ENCODE measurements around the gene PCDHA2.
"Not testable (repeated sequence)": the region's sequence is repeated elsewhere in the genome, so short reads cannot be mapped to it uniquely, and the experiment has no call there.

Gene PCDHA2

DNA sequence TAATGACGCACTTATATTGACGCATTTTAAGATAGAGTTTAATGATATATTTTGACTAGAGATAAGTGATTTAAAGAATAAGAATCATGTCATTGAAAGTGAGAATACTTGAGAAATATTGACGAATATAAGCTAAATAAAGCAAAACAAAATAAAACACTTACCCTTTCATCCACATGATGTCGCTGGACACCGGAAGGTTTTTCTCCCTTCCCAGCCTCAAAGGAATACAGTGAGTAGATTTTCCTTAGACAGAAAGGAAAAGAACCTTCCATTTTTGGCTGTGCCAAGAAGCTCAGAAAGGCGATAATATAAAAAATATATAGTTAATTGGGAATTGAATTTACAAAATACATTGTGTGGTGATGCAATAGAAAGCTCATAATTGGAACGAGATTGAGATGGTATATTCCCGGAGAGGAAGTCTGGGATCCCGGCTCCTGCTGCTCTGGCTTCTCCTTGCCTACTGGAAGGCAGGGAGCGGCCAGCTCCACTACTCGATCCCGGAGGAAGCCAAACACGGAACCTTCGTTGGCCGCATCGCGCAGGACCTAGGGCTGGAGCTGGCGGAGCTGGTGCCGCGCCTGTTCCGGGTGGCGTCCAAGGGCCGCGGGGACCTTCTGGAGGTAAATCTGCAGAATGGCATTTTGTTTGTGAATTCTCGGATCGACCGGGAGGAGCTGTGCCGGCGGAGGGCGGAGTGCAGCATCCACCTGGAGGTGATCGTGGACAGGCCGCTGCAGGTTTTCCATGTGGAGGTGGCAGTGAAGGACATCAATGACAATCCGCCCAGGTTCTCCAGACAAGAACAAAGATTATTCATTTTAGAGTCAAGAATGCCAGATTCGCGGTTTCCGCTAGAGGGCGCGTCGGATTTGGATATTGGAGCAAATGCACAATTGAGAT lies 27.0 kb downstream of the PCDHA2 start, which contains the start of gene PCDHA5:
Gene PCDHA5 (plus strand): TSS at position 239 of the 906 bp plus-strand sequence.
- no peak for DNase-seq (ENCODE audit: low read depth in 2 of 2)

DNA sequence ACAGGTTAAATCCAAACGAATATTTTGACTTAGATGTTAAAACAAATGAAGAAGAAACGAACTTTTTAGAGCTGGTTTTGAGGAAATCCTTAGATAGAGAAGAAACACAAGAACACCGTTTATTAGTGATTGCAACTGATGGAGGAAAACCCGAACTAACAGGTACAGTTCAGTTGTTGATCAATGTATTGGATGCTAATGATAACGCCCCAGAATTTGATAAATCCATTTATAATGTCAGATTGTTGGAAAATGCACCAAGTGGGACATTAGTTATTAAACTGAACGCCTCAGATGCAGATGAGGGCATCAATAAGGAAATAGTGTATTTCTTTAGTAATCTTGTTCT lies 27.6 kb downstream of the PCDHA2 start:
- no peak for DNase-seq (ENCODE audit: low read depth in 2 of 2)

DNA sequence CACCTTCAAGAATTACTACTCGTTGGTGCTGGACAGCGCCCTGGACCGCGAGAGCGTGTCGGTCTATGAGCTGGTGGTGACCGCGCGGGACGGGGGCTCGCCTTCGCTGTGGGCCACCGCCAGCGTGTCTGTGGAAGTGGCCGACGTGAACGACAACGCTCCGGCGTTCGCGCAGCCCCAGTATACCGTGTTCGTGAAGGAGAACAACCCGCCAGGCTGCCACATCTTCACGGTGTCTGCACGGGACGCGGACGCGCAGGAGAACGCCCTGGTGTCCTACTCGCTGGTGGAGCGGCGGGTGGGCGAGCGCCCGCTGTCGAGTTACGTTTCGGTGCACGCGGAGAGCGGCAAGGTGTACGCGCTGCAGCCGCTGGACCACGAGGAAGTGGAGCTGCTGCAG lies 28.3 kb downstream of the PCDHA2 start:
- not testable (repeated sequence) for DNase-seq (ENCODE audit: low read depth in 2 of 2)

GRCh38 chr5:140823475-140823874 lies 28.8 kb downstream of the PCDHA2 start:
- DNase-seq (ENCODE audit: low read depth in 2 of 2) = no peak

GRCh38 chr5:140827704-140828361 lies 33.2 kb downstream of the PCDHA2 start, which contains the start of gene PCDHA6:
Gene PCDHA6 (plus strand): TSS chr5:140827960. CDS start chr5:140828092, 132 bp downstream.
- no peak for DNase-seq (ENCODE audit: low read depth in 2 of 2)

DNA sequence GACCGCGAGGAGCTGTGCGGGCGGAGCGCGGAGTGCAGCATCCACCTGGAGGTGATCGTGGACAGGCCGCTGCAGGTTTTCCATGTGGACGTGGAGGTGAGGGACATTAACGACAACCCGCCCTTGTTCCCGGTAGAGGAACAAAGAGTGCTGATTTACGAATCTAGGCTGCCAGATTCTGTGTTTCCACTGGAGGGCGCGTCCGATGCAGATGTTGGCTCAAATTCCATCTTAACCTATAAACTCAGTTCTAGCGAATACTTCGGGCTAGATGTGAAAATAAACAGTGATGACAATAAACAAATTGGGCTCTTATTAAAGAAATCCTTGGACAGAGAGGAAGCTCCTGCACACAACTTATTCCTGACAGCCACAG lies 33.7 kb downstream of the PCDHA2 start:
- no peak for DNase-seq (ENCODE audit: low read depth in 2 of 2)

DNA sequence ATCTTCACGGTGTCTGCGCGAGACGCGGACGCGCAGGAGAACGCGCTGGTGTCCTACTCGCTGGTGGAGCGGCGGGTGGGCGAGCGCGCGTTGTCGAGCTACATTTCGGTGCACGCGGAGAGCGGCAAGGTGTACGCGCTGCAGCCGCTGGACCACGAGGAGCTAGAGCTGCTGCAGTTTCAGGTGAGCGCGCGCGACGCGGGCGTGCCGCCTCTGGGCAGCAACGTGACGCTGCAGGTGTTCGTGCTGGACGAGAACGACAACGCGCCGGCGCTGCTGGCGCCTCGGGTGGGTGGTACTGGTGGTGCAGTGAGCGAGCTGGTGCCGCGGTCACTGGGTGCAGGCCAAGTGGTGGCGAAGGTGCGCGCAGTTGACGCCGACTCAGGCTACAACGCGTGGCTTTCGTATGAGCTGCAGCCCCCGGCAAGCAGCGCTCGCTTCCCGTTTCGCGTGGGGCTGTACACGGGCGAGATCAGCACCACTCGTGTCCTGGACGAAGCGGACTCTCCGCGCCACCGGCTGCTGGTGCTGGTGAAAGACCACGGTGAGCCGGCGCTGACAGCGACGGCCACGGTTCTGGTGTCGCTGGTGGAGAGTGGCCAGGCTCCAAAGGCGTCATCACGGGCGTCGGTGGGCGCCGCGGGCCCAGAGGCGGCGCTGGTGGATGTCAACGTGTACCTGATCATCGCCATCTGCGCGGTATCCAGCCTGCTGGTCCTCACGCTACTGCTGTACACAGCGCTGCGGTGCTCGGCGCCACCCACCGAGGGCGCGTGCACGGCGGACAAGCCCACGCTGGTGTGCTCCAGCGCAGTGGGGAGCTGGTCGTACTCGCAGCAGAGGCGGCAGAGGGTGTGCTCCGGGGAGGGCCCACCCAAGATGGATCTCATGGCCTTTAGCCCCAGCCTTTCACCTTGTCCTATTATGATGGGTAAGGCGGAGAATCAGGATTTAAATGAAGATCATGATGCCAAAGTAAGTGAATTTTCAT lies 35.2 kb downstream of the PCDHA2 start:
- not testable (repeated sequence) for DNase-seq (ENCODE audit: low read depth in 2 of 2)

DNA sequence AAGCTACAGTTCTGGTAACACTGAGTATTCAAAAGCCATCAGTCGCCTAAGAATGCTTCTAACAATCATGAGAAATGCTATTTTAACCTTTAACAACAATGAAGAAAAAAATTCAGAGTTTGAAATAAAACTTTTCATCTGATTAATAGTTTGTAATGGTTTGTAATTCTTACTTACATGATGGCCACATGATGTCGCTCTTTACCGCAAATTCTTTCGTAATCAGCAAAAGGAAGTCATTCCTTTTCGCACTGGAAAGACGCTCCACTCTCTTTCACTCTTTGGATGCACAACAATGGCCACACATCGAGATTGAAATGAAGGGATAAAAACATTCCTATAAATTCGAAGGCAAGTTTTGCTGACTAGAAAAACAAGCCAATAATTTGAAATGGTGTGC lies 39.3 kb downstream of the PCDHA2 start, which contains the start of gene PCDHA7:
Gene PCDHA7 (plus strand): TSS at position 277 of the 400 bp plus-strand sequence. CDS start 115 bp downstream, at position 392.
- no peak for DNase-seq (ENCODE audit: low read depth in 2 of 2)

DNA sequence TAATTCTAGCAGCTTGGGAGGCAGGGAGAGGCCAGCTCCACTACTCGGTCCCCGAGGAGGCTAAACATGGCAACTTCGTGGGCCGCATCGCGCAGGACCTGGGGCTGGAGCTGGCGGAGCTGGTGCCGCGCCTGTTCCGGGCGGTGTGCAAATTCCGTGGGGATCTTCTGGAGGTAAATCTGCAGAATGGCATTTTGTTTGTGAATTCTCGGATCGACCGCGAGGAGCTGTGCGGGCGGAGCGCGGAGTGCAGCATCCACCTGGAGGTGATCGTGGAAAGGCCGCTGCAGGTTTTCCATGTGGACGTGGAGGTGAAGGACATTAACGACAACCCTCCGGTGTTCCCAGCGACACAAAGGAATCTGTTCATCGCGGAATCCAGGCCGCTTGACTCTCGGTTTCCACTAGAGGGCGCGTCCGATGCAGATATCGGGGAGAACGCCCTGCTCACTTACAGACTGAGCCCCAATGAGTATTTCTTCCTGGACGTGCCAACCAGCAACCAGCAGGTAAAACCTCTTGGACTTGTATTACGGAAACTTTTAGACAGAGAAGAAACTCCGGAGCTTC lies 39.9 kb downstream of the PCDHA2 start:
- DNase-seq (ENCODE audit: low read depth in 2 of 2) = not testable (repeated sequence)

DNA sequence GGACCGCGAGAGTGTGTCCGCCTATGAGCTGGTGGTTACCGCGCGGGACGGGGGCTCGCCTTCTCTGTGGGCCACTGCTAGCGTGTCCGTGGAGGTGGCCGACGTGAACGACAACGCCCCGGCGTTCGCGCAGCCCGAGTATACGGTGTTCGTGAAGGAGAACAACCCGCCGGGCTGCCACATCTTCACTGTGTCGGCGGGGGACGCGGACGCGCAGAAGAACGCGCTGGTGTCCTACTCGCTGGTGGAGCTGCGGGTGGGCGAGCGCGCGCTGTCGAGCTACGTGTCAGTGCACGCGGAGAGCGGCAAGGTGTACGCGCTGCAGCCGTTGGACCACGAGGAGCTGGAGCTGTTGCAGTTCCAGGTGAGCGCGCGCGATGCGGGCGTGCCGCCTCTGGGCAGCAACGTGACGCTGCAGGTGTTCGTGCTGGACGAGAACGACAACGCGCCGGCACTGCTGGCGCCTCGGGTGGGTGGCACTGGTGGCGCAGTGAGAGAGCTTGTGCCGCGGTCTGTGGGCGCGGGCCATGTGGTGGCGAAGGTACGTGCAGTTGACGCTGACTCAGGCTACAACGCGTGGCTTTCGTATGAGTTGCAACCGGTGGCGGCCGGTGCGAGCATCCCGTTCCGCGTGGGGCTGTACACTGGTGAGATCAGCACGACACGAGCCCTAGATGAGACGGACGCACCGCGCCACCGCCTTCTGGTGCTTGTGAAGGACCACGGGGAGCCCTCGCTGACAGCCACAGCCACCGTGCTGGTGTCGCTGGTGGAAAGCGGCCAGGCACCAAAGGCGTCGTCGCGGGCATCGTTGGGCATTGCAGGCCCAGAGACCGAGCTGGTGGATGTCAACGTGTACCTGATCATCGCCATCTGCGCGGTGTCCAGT lies 41.2 kb downstream of the PCDHA2 start:
- DNase-seq (ENCODE audit: low read depth in 2 of 2) = no peak

DNA sequence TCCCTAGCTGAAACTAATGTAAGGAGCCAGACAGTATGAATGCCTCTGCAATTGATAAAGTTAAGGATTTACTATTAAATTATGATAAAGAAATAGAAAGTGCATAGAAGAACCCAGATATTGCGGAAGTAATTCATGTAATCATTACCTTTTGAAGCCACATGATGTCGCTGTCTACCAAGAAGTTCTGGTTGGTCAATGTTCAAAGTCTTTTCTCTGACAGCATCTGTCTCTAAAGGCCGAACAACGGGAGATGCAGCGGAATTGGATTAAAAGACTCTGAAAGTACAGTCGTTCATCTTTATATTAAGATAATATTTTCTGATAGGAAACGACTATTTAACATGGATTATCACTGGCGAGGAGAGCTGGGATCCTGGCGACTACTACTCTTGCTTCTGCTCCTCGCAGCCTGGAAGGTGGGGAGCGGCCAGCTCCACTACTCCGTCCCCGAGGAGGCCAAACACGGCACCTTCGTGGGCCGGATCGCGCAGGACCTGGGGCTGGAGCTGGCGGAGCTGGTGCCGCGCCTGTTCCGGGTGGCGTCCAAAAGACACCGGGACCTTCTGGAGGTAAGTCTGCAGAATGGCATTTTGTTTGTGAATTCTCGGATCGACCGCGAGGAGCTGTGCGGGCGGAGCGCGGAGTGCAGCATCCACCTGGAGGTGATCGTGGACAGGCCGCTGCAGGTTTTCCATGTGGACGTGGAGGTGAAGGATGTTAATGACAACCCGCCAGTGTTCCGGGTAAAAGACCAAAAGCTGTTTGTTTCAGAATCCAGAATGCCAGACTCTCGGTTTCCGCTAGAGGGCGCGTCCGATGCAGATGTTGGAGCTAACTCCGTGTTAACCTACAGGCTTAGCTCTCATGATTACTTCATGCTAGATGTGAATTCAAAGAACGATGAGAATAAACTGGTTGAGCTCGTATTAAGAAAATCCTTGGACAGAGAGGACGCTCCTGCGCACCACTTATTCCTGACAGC lies 46.6 kb downstream of the PCDHA2 start, which contains the start of gene PCDHA8:
Gene PCDHA8 (plus strand): TSS at position 210 of the 985 bp plus-strand sequence. CDS start 135 bp downstream, at position 345.
- DNase-seq (ENCODE audit: low read depth in 2 of 2) = no peak

DNA sequence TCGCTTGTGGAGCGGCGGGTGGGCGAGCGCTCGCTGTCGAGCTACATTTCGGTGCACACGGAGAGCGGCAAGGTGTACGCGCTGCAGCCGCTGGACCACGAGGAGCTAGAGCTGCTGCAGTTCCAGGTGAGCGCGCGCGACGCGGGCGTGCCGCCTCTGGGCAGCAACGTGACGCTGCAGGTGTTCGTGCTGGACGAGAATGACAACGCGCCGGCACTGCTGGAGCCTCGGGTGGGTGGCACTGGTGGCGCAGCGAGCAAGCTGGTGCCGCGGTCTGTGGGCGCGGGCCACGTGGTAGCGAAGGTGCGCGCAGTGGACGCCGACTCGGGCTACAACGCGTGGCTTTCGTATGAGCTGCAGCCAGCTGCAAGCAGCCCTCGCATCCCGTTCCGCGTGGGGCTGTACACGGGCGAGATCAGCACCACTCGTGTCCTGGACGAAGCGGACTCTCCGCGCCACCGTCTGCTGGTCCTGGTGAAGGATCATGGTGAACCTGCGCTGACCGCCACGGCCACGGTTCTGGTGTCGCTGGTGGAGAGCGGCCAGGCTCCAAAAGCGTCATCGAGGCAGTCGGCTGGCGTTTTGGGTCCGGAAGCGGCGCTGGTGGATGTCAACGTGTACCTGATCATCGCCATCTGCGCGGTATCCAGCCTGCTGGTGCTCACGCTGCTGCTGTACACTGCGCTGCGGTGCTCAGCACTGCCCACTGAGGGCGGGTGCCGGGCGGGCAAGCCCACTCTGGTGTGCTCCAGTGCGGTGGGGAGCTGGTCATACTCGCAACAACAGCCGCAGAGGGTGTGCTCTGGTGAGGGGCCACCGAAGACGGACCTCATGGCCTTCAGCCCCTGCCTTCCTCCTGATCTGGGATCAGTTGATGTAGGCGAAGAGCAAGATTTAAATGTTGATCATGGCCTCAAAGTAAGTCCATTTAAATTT lies 48.4 kb downstream of the PCDHA2 start:
- no peak for DNase-seq (ENCODE audit: low read depth in 2 of 2)

Measured in stimulated activated CD8-positive, alpha-beta memory T cell treated with anti-CD3 and anti-CD28 coated beads, Interleukin-7, amount 100 ng/mL, for 1 hour (primary cell).